CD14-positive monocyte (primary cell): ENCODE results near the gene RUNX2. TPM values are rescaled to one million over a fixed set of nuclear protein-coding genes. Genes with fewer than 3 reads are reported as not detected.

Experiments
- DNase-seq, 3 donors: peaks; one replicate each; pipeline ENCODE4 v3.0.0-alpha.2; 2011 to 2022
- H2AFZ ChIP-seq: 2 replicates; pipeline ENCODE4 v1.6.0; 2012; ENCODE audit warnings: mild to moderate bottlenecking, low read depth, low read length, inconsistent platforms; ENCODE audit not compliant: insufficient read depth, poor library complexity, severe bottlenecking
- H3K27ac ChIP-seq, 2 donors: 1 replicate in 1 of 2; 2 replicates in 1 of 2; pipeline ENCODE4 v1.5.1; 2012 to 2013; ENCODE audit warnings: low read length in 2 of 2, control low read depth in 1 of 2, inconsistent platforms in 1 of 2, low read depth in 1 of 2, mild to moderate bottlenecking in 1 of 2
- H3K27me3 ChIP-seq, 2 donors: one replicate each; pipeline versions ENCODE4 v1.6.0 to v1.6.1; 2011 to 2013; ENCODE audit warnings: low read length in 2 of 2; ENCODE audit not compliant: control insufficient read depth in 2 of 2, insufficient read depth in 2 of 2
- H3K36me3 ChIP-seq, 2 donors: replicated peaks in 1 of 2; 1 replicate in 1 of 2; 2 replicates in 1 of 2; pipeline versions ENCODE4 v1.5.1 to v1.6.1; 2012 to 2013; ENCODE audit warnings: low read length in 2 of 2, control low read depth in 1 of 2, inconsistent platforms in 1 of 2, mild to moderate bottlenecking in 1 of 2; ENCODE audit not compliant: insufficient read depth in 2 of 2, control insufficient read depth in 1 of 2
- H3K4me1 ChIP-seq, 2 donors: 1 replicate in 1 of 2; 2 replicates in 1 of 2; pipeline versions ENCODE4 v1.5.1 to v1.6.1; 2012 to 2013; ENCODE audit warnings: low read length in 2 of 2, control low read depth in 1 of 2, inconsistent platforms in 1 of 2, mild to moderate bottlenecking in 1 of 2, moderate library complexity in 1 of 2; ENCODE audit not compliant: insufficient read depth in 2 of 2, control insufficient read depth in 1 of 2
- H3K4me2 ChIP-seq: replicated peaks from 2 replicates; pipeline ENCODE3; 2012; ENCODE audit warnings: low read length, moderate library complexity, mild to moderate bottlenecking; ENCODE audit not compliant: poor library complexity, severe bottlenecking; ENCODE audit errors: extremely low read depth
- H3K4me3 ChIP-seq, 3 experiments: fragments of 200-600 bp in 1 of 3; sonication (generic) in 1 of 3; replicated peaks in 1 of 3; 1 replicate in 2 of 3; 2 replicates in 1 of 3; pipeline ENCODE4 v1.5.1; 2011 to 2013; ENCODE audit warnings: low read length in 3 of 3, mild to moderate bottlenecking in 3 of 3, control low read depth in 2 of 3, low read depth in 2 of 3, inconsistent platforms in 1 of 3, moderate library complexity in 1 of 3
- H3K79me2 ChIP-seq: 2 replicates; pipeline ENCODE4 v1.6.0; 2012; ENCODE audit warnings: mild to moderate bottlenecking, control low read depth, inconsistent platforms, low read length, moderate library complexity; ENCODE audit not compliant: insufficient read depth
- H3K9ac ChIP-seq: 2 replicates; pipeline ENCODE4 v1.6.0; 2017; ENCODE audit warnings: low read length, mild to moderate bottlenecking; ENCODE audit not compliant: insufficient read depth, poor library complexity, severe bottlenecking
- H3K9me3 ChIP-seq, 2 donors: replicated peaks in 1 of 2; 1 replicate in 1 of 2; 2 replicates in 1 of 2; pipeline versions ENCODE4 v1.5.1 to v1.6.1; 2012 to 2013; ENCODE audit warnings: low read length in 2 of 2, control low read depth in 1 of 2; ENCODE audit not compliant: control insufficient read depth in 1 of 2, insufficient read depth in 1 of 2
- H4K20me1 ChIP-seq: 2 replicates; pipeline ENCODE4 v1.6.0; 2012; ENCODE audit warnings: mild to moderate bottlenecking, low read length, control low read depth, moderate library complexity; ENCODE audit not compliant: insufficient read depth
- H3K27ac Mint-ChIP-seq, 7 donors: one replicate each; pipeline ENCODE4 v1.8.0; 2020; ENCODE audit warnings: mild to moderate bottlenecking in 7 of 7, mixed read lengths in 7 of 7, moderate library complexity in 6 of 7, inconsistent platforms in 2 of 7
- H3K27me3 Mint-ChIP-seq, 3 donors: one replicate each; pipeline ENCODE4 v1.8.0; 2021 to 2022; ENCODE audit warnings: low read depth in 3 of 3, mild to moderate bottlenecking in 3 of 3, mixed read lengths in 3 of 3, moderate library complexity in 3 of 3, inconsistent platforms in 1 of 3
- H3K36me3 Mint-ChIP-seq, 2 donors: one replicate each; pipeline ENCODE4 v1.8.0; 2020; ENCODE audit warnings: mixed read lengths in 2 of 2, inconsistent platforms in 1 of 2, mild to moderate bottlenecking in 1 of 2
- H3K4me1 Mint-ChIP-seq: one replicate; pipeline ENCODE4 v1.8.0; 2020; ENCODE audit warnings: mild to moderate bottlenecking, mixed read lengths
- H3K4me3 Mint-ChIP-seq, 2 donors: one replicate each; pipeline ENCODE4 v1.8.0; 2020; ENCODE audit warnings: mild to moderate bottlenecking in 2 of 2, mixed read lengths in 2 of 2, moderate library complexity in 1 of 2
- H3K9me3 Mint-ChIP-seq, 7 donors: one replicate each; pipeline ENCODE4 v1.8.0; 2020 to 2022; ENCODE audit warnings: mixed read lengths in 7 of 7, mild to moderate bottlenecking in 6 of 7, moderate library complexity in 6 of 7, inconsistent platforms in 2 of 7
- WGBS: methylation state at CpG from one replicate; pipeline ENCODE4 v1.1.5; 2013; ENCODE audit warnings: missing lambda C conversion rate; ENCODE audit not compliant: insufficient coverage; 5-methylcytosine and 5-hydroxymethylcytosine counted together
- intact Hi-C, 2 donors: fragments of 100-400 bp; cut with micrococcal nuclease; formaldehyde crosslinking; loops; one replicate each; pipeline versions ENCODE4 v1.15.0 to v1.15.1; 2023
- polyA plus RNA-seq, 3 donors: library from polyadenylated mRNA; depleted of rRNA in 1 of 3; unstranded in 2 of 3; stranded (reverse) in 1 of 3; fragments of 300-500 nt in 2 of 3; fragments of >200 nt in 1 of 3; fragmentation: Illumina TruSeq in 2 of 3; gene quantifications; 1 replicate in 2 of 3; 2 replicates in 1 of 3; pipeline ENCODE4 v1.2.3, GENCODE V29; 2012 to 2021
- TF ChIP-seq, protein P1 (sequence below): fragments of 200-600 bp; IDR thresholded peaks from one replicate; pipeline ENCODE4 v1.8.0; 2022; ENCODE audit warnings: antibody characterized with exemption, mild to moderate bottlenecking

RUNX2 gene
- polyA plus RNA-seq, 3 donors, result 1.3 to 5.0 (median 2.5) TPM

DNA sequence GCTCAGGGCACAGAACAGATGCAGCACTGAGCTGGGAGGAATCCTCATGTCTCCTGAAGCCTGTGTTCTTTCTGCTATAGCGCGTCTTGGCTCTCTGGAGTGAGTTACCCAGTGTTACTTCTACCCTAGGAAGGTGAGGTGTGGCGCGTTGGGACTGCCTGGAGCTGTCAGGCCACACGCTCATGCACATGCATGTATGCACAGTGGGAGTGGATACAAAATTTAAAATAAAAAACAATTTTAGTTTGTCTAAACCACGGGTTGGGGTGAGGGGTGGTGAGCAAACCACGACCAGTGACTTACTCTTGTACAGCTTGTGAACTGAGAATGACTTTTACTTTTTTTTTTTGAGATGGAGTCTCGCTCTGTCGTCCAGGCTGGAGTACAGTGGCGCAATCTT, 348.2 kb downstream of the RUNX2 start:
- Histone ChIP-seq H3K27ac (no peak overlapping the region), H3K4me1 (peaks cover 16 to 17% of the 10 kb centered on the region in 2 donors), H2AFZ (no peak overlapping the region), H3K4me3 (no peak overlapping the region), H3K79me2 (no peaks in the 10 kb centered on the region), H3K36me3 (no peaks in the 10 kb centered on the region), H4K20me1 (no peaks in the 10 kb centered on the region), H3K9ac (no peak overlapping the region), H3K9me3 (peaks cover 0 to 4% of the 10 kb centered on the region in 2 donors), H3K4me2 (no peak overlapping the region), H3K27me3 (no peaks in the 10 kb centered on the region)
- H3K4me1 Mint-ChIP-seq, result peaks cover 22% of the 10 kb centered on the region
- WGBS, result 97% methylated on average over 4 of the region's 10 CpGs
- H3K27ac Mint-ChIP-seq, result peak overlapping the region in 1 of 7 donors; percentile 74
- H3K36me3 Mint-ChIP-seq, result no peaks in the 10 kb centered on the region
- H3K9me3 Mint-ChIP-seq, result peaks cover 2 to 14% (median 6%) of the 10 kb centered on the region in 7 donors
- no peak for DNase-seq
- TF ChIP-seq, protein P1, sequence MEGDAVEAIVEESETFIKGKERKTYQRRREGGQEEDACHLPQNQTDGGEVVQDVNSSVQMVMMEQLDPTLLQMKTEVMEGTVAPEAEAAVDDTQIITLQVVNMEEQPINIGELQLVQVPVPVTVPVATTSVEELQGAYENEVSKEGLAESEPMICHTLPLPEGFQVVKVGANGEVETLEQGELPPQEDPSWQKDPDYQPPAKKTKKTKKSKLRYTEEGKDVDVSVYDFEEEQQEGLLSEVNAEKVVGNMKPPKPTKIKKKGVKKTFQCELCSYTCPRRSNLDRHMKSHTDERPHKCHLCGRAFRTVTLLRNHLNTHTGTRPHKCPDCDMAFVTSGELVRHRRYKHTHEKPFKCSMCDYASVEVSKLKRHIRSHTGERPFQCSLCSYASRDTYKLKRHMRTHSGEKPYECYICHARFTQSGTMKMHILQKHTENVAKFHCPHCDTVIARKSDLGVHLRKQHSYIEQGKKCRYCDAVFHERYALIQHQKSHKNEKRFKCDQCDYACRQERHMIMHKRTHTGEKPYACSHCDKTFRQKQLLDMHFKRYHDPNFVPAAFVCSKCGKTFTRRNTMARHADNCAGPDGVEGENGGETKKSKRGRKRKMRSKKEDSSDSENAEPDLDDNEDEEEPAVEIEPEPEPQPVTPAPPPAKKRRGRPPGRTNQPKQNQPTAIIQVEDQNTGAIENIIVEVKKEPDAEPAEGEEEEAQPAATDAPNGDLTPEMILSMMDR, result no peak
- H3K4me3 Mint-ChIP-seq, result no peak overlapping the region
- intact Hi-C loops, result loop anchor here in 1 of 2 donors (10.0 kb wide), 1 partner anchor 252 kb away; no protein-coding TSS in a partner anchor
- H3K27me3 Mint-ChIP-seq, result peaks cover 2 to 5% (median 3%) of the 10 kb centered on the region in 3 donors

DNA sequence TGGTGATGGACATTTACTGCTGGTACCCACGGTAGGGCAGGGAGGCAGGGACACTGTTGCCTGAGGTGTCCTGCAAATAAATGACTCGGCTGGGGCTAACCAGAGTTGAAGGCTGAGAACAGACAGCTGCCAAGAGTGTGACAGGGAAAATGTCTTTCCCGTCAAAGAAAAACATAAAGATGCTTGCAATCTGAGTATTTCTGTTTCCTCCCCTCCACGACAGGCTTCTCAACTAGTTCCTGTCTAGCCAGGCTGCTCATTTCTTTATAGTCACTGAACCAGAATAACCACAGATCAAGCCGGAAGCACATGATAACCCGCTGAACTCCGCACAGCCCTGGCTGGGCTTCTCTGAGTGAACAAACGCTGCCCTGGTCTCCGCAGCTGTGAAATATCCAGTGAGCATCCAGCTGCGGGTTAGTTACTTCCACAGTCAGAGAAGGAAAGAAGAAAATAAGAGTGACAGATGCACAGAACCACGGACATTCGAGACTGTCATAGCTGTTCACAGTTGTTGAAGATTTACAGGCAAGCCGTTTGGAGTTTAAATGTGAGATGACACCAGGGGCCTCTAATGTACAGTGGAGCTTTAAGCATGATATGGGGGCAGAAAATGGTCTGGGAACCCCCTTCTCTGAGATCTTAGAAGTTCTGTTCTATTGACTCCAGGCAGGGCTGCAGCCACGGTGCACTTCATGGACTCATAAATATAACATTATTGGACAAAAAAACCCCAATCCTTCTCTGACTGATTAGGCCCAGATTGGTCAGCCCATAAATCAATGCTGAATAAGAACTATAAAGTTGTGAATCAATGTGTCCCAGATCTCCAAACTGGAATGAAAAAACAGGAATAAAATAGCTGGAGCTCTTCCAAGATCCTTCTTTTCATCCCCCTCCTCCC, 349.5 kb downstream of the RUNX2 start:
- DNase-seq, result peak; percentile 63 to 80 (median 68)
- Mint-ChIP-seq H3K27ac (peak overlapping the region; percentile 37 to 91 (median 66)), H3K27me3 (peaks cover 2 to 5% (median 3%) of the 10 kb centered on the region in 3 donors), H3K4me3 (peak overlapping the region; percentile 64 to 80), H3K9me3 (peaks cover 4 to 23% (median 18%) of the 10 kb centered on the region in 7 donors), H3K4me1 (peaks cover 30% of the 10 kb centered on the region), H3K36me3 (no peaks in the 10 kb centered on the region)
- Histone ChIP-seq H4K20me1 (no peaks in the 10 kb centered on the region), H3K79me2 (no peaks in the 10 kb centered on the region), H3K9ac (no peak overlapping the region), H3K4me3 (peak overlapping the region in 2 of 3 experiments; percentile 11 to 45), H3K9me3 (peaks cover 6 to 13% of the 10 kb centered on the region in 2 donors), H3K36me3 (no peaks in the 10 kb centered on the region), H2AFZ (peak overlapping the region; percentile 75), H3K27me3 (no peaks in the 10 kb centered on the region), H3K27ac (peak overlapping the region in 1 of 2 donors; percentile 56), H3K4me1 (peaks cover 17 to 20% of the 10 kb centered on the region in 2 donors), H3K4me2 (peak overlapping the region; percentile 54)
- TF ChIP-seq, protein P1, result no peak
- intact Hi-C loops, result loop anchor here in 1 of 2 donors (10.0 kb wide), 1 partner anchor 253 kb away; no protein-coding TSS in a partner anchor
- WGBS, result 0% methylated on average over 12 of the region's 14 CpGs
